GM18508 (cell line): Measurements from ENCODE around the gene MC5R.
"Not testable (repeated sequence)": the region's sequence is repeated elsewhere in the genome, so short reads cannot be mapped to it uniquely, and the experiment has no call there.

Source experiments
- ATAC-seq: cut with Tn5 transposase; IDR thresholded peaks from one replicate; pipeline ENCODE4 v1.9.1; 2021; ENCODE audit warnings: moderate number of reproducible peaks; ENCODE audit not compliant: insufficient read depth, unreplicated experiment

Gene MC5R

DNA sequence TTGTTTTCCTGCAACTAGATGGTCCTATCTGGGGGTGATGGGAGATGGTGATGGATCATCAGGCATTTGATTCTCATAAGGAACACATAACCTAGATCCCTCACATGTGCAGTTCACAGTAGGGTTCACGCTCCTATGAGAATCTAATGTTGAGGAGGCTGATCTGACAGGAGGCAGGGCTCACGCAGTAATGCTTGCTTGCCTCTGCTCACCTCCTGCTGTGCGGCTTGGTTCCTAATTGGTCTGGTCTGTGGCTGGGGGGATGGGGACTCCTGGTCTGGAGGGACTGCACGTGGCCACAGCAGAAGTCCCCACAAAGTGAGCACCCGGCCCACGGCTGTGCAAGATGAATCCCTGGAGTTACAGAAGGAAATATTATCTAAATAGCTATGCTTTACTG, 11.3 kb downstream of the MC5R start:
- no peak for ATAC-seq

DNA sequence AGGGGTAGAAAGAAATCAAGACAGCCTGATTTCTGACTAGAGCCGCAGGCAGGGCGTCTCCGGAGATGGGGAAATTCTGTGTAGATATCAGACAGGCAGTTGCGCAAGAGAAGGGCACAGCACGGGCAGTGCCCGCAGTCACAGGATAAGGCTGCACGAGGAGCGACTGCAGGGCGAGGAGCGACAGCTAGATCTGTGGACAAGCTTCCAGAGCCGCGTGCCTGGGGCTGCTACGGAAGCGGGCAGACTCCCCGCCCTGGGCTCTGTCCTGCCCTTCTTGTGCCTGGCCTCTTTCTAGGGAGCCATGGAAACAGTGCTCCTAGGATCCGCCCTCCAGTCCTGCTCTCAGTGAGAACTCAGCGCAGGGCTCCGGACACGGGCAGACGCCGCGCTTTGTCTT, 12.6 kb downstream of the MC5R start:
- no peak for ATAC-seq

DNA sequence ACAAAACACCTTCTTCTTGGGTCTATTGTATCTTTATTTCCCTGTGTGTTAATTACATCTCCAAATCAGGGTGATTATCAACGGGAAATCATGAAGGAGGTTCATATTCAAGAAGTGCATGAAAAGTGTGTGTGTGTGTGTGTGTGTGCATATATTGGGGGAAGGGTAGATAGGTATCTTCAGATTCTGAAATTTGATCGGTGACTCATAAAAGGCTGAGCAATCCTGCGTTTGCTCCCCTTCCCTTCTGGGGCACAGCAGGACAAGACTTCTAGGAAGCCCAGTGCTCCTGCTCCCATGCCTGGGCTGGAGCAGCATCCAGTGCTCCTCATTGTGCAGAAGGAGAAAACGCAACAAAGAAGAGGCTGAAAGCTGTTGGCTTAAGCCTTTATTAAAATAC, 25.8 kb downstream of the MC5R start:
- ATAC-seq: no peak

DNA sequence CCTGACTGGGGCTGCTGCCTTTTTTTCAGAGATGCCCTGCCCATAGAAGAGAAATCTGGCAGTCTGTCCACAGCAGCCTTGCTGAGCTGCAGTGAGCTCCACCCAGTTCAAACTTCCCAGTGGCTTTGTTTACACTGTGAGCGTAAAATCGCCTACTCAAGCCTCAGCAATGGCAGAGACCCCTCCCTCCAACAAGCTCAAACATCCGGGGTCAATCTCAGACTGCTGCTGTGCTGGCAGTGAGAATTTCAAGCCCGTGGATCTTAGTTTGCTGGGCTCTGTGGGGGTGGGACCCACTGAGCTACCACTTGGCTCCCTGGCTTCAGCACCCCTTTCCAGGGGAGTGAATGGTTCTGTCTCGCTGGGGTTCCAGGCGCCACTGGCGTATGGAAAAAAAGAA, 38.9 kb downstream of the MC5R start:
- ATAC-seq: not testable (repeated sequence)

DNA sequence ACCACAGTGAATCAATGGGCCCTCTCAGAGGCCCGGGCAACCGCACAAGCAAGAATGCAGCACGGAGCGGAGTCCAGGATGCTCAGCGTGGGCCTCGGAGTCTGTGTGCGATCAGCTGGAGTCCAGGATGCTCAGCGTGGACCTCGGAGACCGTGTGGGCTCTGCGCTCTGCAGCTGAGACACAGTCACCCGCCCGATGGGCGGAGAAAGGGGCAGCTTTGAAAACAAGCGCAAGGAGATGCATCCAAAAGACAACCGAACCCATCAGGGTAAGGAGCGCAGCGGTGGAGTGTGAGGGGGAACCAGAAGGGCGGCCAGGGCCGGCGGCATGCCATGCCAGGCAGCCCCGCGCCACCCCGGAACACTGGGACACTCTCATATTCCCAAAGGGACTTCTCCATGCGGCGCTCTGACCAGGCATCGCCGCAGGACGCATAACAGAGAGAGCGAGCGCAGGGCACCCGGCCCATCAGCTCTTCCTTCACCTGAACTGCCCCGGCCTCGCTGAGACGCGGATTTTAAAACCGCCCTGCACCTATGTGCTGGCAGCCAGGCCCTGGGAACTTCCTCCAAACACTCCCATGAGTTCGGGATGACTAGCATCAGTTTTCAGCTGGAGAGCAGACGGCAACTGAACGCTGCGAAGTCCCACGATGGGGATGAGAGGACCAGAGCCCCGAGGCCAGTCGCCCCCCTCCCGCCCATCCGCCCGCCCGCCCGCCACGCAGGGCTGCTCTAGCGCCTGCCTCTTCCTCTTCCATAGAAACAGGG, 44.7 kb downstream of the MC5R start:
- ATAC-seq: no peak

DNA sequence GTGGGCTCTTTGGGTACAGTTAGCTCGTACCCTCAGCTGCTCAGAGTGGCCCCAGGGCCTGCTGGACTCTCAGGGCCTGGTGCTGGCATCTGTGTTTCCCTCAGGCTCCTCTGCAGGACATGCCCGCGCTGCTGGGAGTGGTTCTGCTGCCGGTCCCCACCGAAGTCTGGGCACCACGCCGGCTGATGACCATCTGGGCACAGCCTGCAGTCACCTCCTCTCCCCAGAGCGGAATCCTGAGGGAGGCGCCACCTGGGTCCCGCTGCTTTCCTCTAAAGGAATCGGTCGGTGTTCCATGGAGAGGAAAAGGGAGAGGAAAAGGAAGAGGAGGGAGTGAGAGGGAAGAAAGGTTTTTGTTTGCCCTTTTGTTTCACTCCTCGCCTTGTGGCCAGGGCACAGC, 47.8 kb downstream of the MC5R start:
- no peak for ATAC-seq

DNA sequence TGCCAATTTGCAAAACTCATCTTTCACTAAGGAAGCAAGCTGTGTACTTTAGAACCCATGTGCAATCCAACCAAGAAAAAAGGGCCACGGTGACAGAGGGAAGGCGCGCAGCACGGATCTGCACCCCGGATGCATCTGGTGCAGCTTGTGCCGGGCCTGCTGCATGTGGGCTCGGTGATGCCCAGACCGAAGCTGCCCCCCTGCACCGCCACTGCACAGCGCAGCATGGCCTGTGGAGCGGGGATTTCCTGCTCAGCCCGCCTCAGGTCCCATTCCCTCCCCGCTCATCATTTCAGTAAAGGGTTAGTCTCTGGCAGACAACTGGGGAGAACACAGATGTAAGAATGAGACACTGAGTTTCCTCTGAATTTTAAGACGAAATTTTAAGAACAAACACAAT, 48.4 kb downstream of the MC5R start:
- ATAC-seq: no peak

DNA sequence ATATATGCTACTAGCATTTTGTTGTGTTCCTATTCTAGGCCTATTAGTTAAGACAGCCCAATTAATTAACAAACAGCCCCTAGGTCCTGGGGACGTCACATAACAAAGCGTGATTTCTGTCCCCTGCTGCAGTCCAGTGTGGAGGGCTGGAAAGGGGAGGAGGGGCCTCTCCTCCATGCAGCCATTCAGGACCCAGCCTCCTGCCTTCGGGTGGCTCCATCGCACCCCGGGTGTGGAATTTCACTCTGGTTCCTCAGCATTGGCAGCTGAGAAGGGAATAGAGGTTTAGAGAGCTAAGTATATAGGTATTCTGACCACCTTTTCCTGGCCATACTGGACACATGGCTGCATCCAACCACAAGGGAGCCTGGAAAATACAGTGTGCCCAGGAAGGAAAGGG, 49.0 kb downstream of the MC5R start:
- ATAC-seq: no peak

DNA sequence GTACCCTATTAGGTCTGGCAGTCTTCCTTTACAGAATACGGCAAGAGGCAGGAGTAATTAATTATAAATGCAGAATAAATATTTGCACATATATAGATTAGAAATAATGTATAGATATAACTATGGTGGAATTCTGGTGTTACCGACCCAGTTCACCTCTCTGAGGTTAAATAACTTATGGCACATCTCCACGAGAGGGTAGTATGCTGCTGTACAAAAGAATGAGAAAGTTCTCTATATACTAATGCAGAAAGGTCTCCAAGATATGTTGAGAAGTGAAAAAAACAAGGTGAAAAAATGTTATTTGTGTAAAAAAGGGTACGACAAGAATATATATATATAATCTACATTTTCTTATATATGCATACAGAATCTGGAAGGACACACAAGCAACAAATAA, 50.6 kb downstream of the MC5R start:
- ATAC-seq: no peak
